Measurements from ENCODE around the gene ZBTB42. TPM values are rescaled to one million over a fixed set of nuclear protein-coding genes. Genes with fewer than 3 reads are reported as not detected.
A peak's percentile ranks its signal among the peaks of the same experiment; 100 is the strongest.

Gene ZBTB42
- total and polyA plus RNA-seq, 4 donors = 1.5 to 9.4 (median 4.9) TPM

DNA sequence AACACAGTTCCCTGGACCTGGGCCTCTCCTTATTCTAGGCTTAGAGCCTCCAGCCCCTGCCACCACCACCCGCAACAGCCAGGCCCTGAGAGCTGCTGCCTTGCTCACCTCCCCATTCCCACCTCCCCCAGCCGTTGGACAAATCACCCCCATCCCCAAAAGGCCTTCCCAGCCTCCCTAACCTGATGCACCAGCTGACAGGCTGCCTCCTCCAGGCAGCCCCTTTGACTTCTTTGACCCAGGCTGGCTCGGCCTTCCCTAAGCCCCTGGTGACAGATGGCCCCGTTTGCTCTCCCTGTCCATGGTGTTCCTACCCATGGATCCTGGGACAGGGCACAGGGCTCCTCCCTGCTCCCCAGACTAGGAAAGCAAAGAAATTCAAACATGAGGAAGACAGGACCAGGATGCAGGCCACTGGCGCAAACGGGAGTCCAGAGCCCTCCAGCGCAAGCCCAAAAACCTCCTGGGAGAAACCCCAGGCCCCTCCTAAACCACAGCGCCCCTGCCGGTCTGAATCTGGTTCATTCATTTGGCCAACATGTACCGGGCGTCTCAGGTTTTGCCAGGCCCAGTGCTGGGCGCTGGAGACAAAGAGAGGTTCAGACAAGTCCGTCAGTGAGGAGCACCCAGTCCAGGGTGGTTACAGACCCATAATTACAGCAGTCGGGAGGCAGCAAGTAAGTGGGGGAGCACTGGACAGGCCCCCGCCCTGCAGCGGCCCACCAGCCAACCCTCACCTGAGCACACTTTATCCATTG lies 7.8 kb upstream of the ZBTB42 start:
- peak overlapping the region in 2 of 3 donors; percentile 51 to 89 for H3K4me3 ChIP-seq (ENCODE audit: low read depth in 1 of 3, low read length in 3 of 3)
- H3K27ac ChIP-seq (ENCODE audit: low read depth in 1 of 2, low read length in 2 of 2) = peak overlapping the region; percentile 75 to 76
- H3K36me3 ChIP-seq (ENCODE audit: control insufficient read depth in 4 of 4, insufficient read depth in 3 of 4, low read depth in 1 of 4, low read length in 3 of 4) = no peaks in the 10 kb centered on the region
- DNase-seq (ENCODE audit: low spot score) = no peak
- no peaks in the 10 kb centered on the region for H3K9me3 ChIP-seq (ENCODE audit: control insufficient read depth in 4 of 4, low read length in 3 of 4)
- H3K27me3 ChIP-seq (ENCODE audit: control insufficient read depth in 4 of 4, insufficient read depth in 4 of 4, low read length in 3 of 4) = no peaks in the 10 kb centered on the region
- no peak for TF ChIP-seq YY1 (IDR thresholded peaks at IDR 0.05)
- no peak for TF ChIP-seq FOXA1 (IDR thresholded peaks at IDR 0.05)
- TF ChIP-seq GABPA (IDR thresholded peaks at IDR 0.05 in 1 of 2, conservative IDR thresholded peaks at IDR 0.05 in 1 of 2) = no peak
- TF ChIP-seq, protein P1, sequence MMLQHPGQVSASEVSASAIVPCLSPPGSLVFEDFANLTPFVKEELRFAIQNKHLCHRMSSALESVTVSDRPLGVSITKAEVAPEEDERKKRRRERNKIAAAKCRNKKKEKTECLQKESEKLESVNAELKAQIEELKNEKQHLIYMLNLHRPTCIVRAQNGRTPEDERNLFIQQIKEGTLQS (IDR thresholded peaks at IDR 0.05) = no peak
- TF ChIP-seq JUND (IDR thresholded peaks at IDR 0.05) = no peak
- TF ChIP-seq TAF1 (conservative IDR thresholded peaks at IDR 0.05) = no peak
- TF ChIP-seq RAD21 (IDR thresholded peaks at IDR 0.05) = no peak
- TF ChIP-seq FOXA2 (IDR thresholded peaks at IDR 0.05) = no peak
- TF ChIP-seq NR2F2 (IDR thresholded peaks at IDR 0.05) = no peak
- no peak for TF ChIP-seq HNF4A (conservative IDR thresholded peaks at IDR 0.05)
- no peak for TF ChIP-seq RXRA (IDR thresholded peaks at IDR 0.05)
- TF ChIP-seq HNF4G (IDR thresholded peaks at IDR 0.05) = no peak
- TF ChIP-seq, protein P2, sequence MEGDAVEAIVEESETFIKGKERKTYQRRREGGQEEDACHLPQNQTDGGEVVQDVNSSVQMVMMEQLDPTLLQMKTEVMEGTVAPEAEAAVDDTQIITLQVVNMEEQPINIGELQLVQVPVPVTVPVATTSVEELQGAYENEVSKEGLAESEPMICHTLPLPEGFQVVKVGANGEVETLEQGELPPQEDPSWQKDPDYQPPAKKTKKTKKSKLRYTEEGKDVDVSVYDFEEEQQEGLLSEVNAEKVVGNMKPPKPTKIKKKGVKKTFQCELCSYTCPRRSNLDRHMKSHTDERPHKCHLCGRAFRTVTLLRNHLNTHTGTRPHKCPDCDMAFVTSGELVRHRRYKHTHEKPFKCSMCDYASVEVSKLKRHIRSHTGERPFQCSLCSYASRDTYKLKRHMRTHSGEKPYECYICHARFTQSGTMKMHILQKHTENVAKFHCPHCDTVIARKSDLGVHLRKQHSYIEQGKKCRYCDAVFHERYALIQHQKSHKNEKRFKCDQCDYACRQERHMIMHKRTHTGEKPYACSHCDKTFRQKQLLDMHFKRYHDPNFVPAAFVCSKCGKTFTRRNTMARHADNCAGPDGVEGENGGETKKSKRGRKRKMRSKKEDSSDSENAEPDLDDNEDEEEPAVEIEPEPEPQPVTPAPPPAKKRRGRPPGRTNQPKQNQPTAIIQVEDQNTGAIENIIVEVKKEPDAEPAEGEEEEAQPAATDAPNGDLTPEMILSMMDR (IDR thresholded peaks at IDR 0.05; ENCODE audit: low read depth, low read length, missing input control) = no peak
- TF ChIP-seq, protein P3, sequence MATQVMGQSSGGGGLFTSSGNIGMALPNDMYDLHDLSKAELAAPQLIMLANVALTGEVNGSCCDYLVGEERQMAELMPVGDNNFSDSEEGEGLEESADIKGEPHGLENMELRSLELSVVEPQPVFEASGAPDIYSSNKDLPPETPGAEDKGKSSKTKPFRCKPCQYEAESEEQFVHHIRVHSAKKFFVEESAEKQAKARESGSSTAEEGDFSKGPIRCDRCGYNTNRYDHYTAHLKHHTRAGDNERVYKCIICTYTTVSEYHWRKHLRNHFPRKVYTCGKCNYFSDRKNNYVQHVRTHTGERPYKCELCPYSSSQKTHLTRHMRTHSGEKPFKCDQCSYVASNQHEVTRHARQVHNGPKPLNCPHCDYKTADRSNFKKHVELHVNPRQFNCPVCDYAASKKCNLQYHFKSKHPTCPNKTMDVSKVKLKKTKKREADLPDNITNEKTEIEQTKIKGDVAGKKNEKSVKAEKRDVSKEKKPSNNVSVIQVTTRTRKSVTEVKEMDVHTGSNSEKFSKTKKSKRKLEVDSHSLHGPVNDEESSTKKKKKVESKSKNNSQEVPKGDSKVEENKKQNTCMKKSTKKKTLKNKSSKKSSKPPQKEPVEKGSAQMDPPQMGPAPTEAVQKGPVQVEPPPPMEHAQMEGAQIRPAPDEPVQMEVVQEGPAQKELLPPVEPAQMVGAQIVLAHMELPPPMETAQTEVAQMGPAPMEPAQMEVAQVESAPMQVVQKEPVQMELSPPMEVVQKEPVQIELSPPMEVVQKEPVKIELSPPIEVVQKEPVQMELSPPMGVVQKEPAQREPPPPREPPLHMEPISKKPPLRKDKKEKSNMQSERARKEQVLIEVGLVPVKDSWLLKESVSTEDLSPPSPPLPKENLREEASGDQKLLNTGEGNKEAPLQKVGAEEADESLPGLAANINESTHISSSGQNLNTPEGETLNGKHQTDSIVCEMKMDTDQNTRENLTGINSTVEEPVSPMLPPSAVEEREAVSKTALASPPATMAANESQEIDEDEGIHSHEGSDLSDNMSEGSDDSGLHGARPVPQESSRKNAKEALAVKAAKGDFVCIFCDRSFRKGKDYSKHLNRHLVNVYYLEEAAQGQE (IDR thresholded peaks at IDR 0.05) = no peak
- no peak for TF ChIP-seq EGR1 (IDR thresholded peaks at IDR 0.05; ENCODE audit: low read depth in 2 of 2)
- peaks cover 42 to 79% (median 69%) of the 10 kb centered on the region in 4 donors for H3K4me1 ChIP-seq (ENCODE audit: control insufficient read depth in 4 of 4, insufficient read depth in 4 of 4, low read length in 3 of 4)
- no peak overlapping the region for H3K9ac ChIP-seq (ENCODE audit: low read depth in 1 of 2, low read length in 2 of 2)
- WGBS = 74% methylated on average over 16 of the region's 16 CpGs

DNA sequence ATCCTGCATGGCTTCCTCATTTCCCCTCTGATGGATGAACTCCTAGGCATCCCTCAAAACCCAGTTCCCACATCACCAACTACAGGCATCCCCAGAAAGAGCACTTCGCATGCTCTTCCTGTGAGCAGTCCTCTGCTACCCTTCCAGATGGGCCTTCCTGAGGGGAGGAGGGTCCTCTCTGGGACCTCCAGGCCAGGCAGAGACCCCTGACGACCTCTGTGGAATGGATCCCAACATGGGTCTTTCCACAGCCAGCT lies 7.3 kb upstream of the ZBTB42 start:
- Histone ChIP-seq H3K27ac (ENCODE audit: low read depth in 1 of 2, low read length in 2 of 2) (peak overlapping the region; percentile 75 to 76), H3K9me3 (ENCODE audit: control insufficient read depth in 4 of 4, low read length in 3 of 4) (no peaks in the 10 kb centered on the region), H3K4me3 (ENCODE audit: low read depth in 1 of 3, low read length in 3 of 3) (peak overlapping the region in 2 of 3 donors; percentile 51 to 89), H3K4me1 (ENCODE audit: control insufficient read depth in 4 of 4, insufficient read depth in 4 of 4, low read length in 3 of 4) (peaks cover 41 to 74% (median 64%) of the 10 kb centered on the region in 4 donors), H3K9ac (ENCODE audit: low read depth in 1 of 2, low read length in 2 of 2) (peak overlapping the region; percentile 60 to 82), H3K27me3 (ENCODE audit: control insufficient read depth in 4 of 4, insufficient read depth in 4 of 4, low read length in 3 of 4) (no peaks in the 10 kb centered on the region), H3K36me3 (ENCODE audit: control insufficient read depth in 4 of 4, insufficient read depth in 3 of 4, low read depth in 1 of 4, low read length in 3 of 4) (no peaks in the 10 kb centered on the region)
- DNase-seq (ENCODE audit: low spot score) = no peak
- 85% methylated on average over 2 of the region's 2 CpGs for WGBS
- TF ChIP-seq GABPA (IDR thresholded peaks at IDR 0.05 in 1 of 2, conservative IDR thresholded peaks at IDR 0.05 in 1 of 2) = no peak
- TF ChIP-seq SP1 (IDR thresholded peaks at IDR 0.05) = no peak
- TF ChIP-seq TAF1 (conservative IDR thresholded peaks at IDR 0.05) = no peak
- TF ChIP-seq RAD21 (IDR thresholded peaks at IDR 0.05) = no peak
- TF ChIP-seq EGR1 (IDR thresholded peaks at IDR 0.05; ENCODE audit: low read depth in 2 of 2) = no peak
- TF ChIP-seq NR2F2 (IDR thresholded peaks at IDR 0.05) = no peak
- TF ChIP-seq, protein P1 (IDR thresholded peaks at IDR 0.05) = no peak
- TF ChIP-seq HNF4G (IDR thresholded peaks at IDR 0.05) = no peak
- TF ChIP-seq HNF4A (conservative IDR thresholded peaks at IDR 0.05) = no peak
- TF ChIP-seq, protein P3 (IDR thresholded peaks at IDR 0.05) = no peak
- TF ChIP-seq, protein P4, sequence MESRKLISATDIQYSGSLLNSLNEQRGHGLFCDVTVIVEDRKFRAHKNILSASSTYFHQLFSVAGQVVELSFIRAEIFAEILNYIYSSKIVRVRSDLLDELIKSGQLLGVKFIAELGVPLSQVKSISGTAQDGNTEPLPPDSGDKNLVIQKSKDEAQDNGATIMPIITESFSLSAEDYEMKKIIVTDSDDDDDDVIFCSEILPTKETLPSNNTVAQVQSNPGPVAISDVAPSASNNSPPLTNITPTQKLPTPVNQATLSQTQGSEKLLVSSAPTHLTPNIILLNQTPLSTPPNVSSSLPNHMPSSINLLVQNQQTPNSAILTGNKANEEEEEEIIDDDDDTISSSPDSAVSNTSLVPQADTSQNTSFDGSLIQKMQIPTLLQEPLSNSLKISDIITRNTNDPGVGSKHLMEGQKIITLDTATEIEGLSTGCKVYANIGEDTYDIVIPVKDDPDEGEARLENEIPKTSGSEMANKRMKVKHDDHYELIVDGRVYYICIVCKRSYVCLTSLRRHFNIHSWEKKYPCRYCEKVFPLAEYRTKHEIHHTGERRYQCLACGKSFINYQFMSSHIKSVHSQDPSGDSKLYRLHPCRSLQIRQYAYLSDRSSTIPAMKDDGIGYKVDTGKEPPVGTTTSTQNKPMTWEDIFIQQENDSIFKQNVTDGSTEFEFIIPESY (IDR thresholded peaks at IDR 0.05) = no peak
- no peak for TF ChIP-seq JUND (IDR thresholded peaks at IDR 0.05)
- no peak for TF ChIP-seq FOXA1 (IDR thresholded peaks at IDR 0.05)
- TF ChIP-seq YY1 (IDR thresholded peaks at IDR 0.05) = no peak
- no peak for TF ChIP-seq FOXA2 (IDR thresholded peaks at IDR 0.05)

Measured in liver (tissue), 9 donors.